ENCODE data around the gene BFSP1. TPM values are rescaled to one million over a fixed set of nuclear protein-coding genes. Genes with fewer than 3 reads are reported as not detected.

Gene BFSP1
- total RNA-seq, 5 donors from 2014 or later (not counting 1 experiment from before 2014, with no cell fraction given) = 0.25 to 0.53 (median 0.30) TPM

- Histone ChIP-seq H3K4me1 (ENCODE audit: control insufficient read depth in 1 of 2, extremely low read depth in 1 of 2, insufficient read depth in 2 of 2, low read length in 2 of 2) (no peaks in the 10 kb centered on the region), H3K36me3 (ENCODE audit: control insufficient read depth in 2 of 2, extremely low read depth in 1 of 2, insufficient read depth in 1 of 2, low read length in 1 of 2) (no peaks in the 10 kb centered on the region), H3K9me3 (no peaks in the 10 kb centered on the region), H3K27ac (ENCODE audit: low read length) (no peak overlapping the region), H3K27me3 (replicated peaks in 1 of 2; ENCODE audit: control insufficient read depth in 2 of 2, extremely low read depth in 1 of 2, insufficient read depth in 2 of 2, low read length in 1 of 2) (peaks cover 5 to 8% of the 10 kb centered on the region in 2 experiments), H3K4me3 (ENCODE audit: control insufficient read depth in 1 of 2, extremely low read depth in 1 of 2, low read length in 1 of 2) (no peak overlapping the region)
- Mint-ChIP-seq H3K27ac (no peak overlapping the region), H3K36me3 (no peaks in the 10 kb centered on the region), H3K27me3 (peaks cover 9 to 12% of the 10 kb centered on the region in 2 donors), H3K9me3 (no peaks in the 10 kb centered on the region), H3K4me1 (no peaks in the 10 kb centered on the region), H3K4me3 (no peak overlapping the region)
- CTCF ChIA-PET = no interaction called here
- DNase-seq = no peak
- POLR2A ChIA-PET = no interaction called here
- ATAC-seq (replicated peaks in 1 of 4) = no peak
- 94% methylated on average over 2 of the region's 2 CpGs for WGBS (ENCODE audit: insufficient coverage)
These were observed 46.2 kb downstream of the BFSP1 start for GRCh38 chr20:17485017-17485416.

DNA sequence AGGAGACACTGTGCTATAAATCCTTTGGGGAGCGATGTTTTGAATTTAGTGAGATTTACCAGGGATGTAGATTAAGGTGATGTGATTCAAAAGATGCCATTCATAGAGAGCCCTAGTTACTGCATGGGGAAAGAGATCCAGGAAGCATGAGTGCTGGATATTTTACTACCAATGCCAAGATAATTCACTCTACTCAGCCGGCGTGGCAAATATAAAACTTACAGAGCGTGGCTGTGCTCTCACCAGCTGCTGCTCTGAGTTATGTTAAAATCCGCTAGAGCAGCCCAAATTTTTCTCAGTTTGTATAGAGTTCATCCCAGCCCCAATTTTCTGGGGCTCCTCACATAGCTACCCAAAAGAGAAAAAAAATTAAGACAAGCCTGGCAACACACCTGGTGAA is 48.6 kb downstream of the BFSP1 start:
- H3K27me3 Mint-ChIP-seq = peaks cover 9 to 10% of the 10 kb centered on the region in 2 donors
- CTCF ChIA-PET = no interaction called here

DNA sequence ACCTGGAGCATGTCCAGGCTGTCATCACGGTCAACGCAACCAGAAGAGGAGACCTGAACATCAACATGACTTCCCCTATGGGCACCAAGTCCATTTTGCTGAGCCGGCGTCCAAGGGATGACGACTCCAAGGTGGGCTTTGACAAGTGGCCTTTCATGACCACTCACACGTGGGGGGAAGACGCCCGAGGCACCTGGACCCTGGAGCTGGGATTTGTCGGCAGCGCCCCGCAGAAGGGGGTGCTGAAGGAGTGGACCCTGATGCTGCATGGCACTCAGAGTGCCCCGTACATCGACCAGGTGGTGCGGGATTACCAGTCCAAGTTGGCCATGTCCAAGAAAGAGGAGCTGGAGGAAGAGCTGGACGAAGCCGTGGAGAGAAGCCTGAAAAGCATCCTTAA is 49.5 kb downstream of the BFSP1 start:
- ChIA-PET CTCF (no interaction called here), POLR2A (no interaction called here)
- Mint-ChIP-seq H3K36me3 (no peaks in the 10 kb centered on the region), H3K27me3 (peaks cover 9 to 13% of the 10 kb centered on the region in 2 donors), H3K9me3 (no peaks in the 10 kb centered on the region), H3K4me1 (no peaks in the 10 kb centered on the region), H3K4me3 (no peak overlapping the region), H3K27ac (no peak overlapping the region)
- Histone ChIP-seq H3K27ac (ENCODE audit: low read length) (no peak overlapping the region), H3K9me3 (no peaks in the 10 kb centered on the region), H3K27me3 (replicated peaks in 1 of 2; ENCODE audit: control insufficient read depth in 2 of 2, extremely low read depth in 1 of 2, insufficient read depth in 2 of 2, low read length in 1 of 2) (peaks cover 5 to 8% of the 10 kb centered on the region in 2 experiments), H3K4me3 (ENCODE audit: control insufficient read depth in 1 of 2, extremely low read depth in 1 of 2, low read length in 1 of 2) (no peak overlapping the region), H3K36me3 (ENCODE audit: control insufficient read depth in 2 of 2, extremely low read depth in 1 of 2, insufficient read depth in 1 of 2, low read length in 1 of 2) (no peaks in the 10 kb centered on the region), H3K4me1 (ENCODE audit: control insufficient read depth in 1 of 2, extremely low read depth in 1 of 2, insufficient read depth in 2 of 2, low read length in 2 of 2) (no peaks in the 10 kb centered on the region)
- DNase-seq (no peak), ATAC-seq (replicated peaks in 1 of 4) (no peak)
- WGBS (ENCODE audit: insufficient coverage) = 94% methylated on average over 16 of the region's 16 CpGs

More for the DNA sequence above, 48.6 kb downstream of the BFSP1 start:
- no peak for DNase-seq
- Mint-ChIP-seq H3K4me3 (no peak overlapping the region), H3K36me3 (no peaks in the 10 kb centered on the region), H3K4me1 (no peaks in the 10 kb centered on the region), H3K9me3 (no peaks in the 10 kb centered on the region), H3K27ac (no peak overlapping the region)
- H3K4me1 ChIP-seq (ENCODE audit: control insufficient read depth in 1 of 2, extremely low read depth in 1 of 2, insufficient read depth in 2 of 2, low read length in 2 of 2) = no peaks in the 10 kb centered on the region
- H3K27ac ChIP-seq (ENCODE audit: low read length) = no peak overlapping the region
- POLR2A ChIA-PET = no interaction called here
- no peaks in the 10 kb centered on the region for H3K9me3 ChIP-seq
- H3K27me3 ChIP-seq (replicated peaks in 1 of 2; ENCODE audit: control insufficient read depth in 2 of 2, extremely low read depth in 1 of 2, insufficient read depth in 2 of 2, low read length in 1 of 2) = peaks cover 5 to 8% of the 10 kb centered on the region in 2 experiments
- no peak for ATAC-seq (replicated peaks in 1 of 4)
- no peak overlapping the region for H3K4me3 ChIP-seq (ENCODE audit: control insufficient read depth in 1 of 2, extremely low read depth in 1 of 2, low read length in 1 of 2)
- no peaks in the 10 kb centered on the region for H3K36me3 ChIP-seq (ENCODE audit: control insufficient read depth in 2 of 2, extremely low read depth in 1 of 2, insufficient read depth in 1 of 2, low read length in 1 of 2)
- WGBS (ENCODE audit: insufficient coverage) = 83% methylated on average over 2 of the region's 5 CpGs

- Mint-ChIP-seq H3K36me3 (no peaks in the 10 kb centered on the region), H3K9me3 (no peaks in the 10 kb centered on the region), H3K4me1 (no peaks in the 10 kb centered on the region), H3K4me3 (no peak overlapping the region), H3K27me3 (peaks cover 9 to 11% of the 10 kb centered on the region in 2 donors), H3K27ac (no peak overlapping the region)
- DNase-seq = no peak
- Histone ChIP-seq H3K9me3 (no peaks in the 10 kb centered on the region), H3K4me3 (ENCODE audit: control insufficient read depth in 1 of 2, extremely low read depth in 1 of 2, low read length in 1 of 2) (no peak overlapping the region), H3K36me3 (ENCODE audit: control insufficient read depth in 2 of 2, extremely low read depth in 1 of 2, insufficient read depth in 1 of 2, low read length in 1 of 2) (no peaks in the 10 kb centered on the region), H3K4me1 (ENCODE audit: control insufficient read depth in 1 of 2, extremely low read depth in 1 of 2, insufficient read depth in 2 of 2, low read length in 2 of 2) (no peaks in the 10 kb centered on the region), H3K27me3 (replicated peaks in 1 of 2; ENCODE audit: control insufficient read depth in 2 of 2, extremely low read depth in 1 of 2, insufficient read depth in 2 of 2, low read length in 1 of 2) (peaks cover 5 to 8% of the 10 kb centered on the region in 2 experiments), H3K27ac (ENCODE audit: low read length) (no peak overlapping the region)
- ChIA-PET CTCF (no interaction called here), POLR2A (no interaction called here)
- 82% methylated on average over 11 of the region's 11 CpGs for WGBS (ENCODE audit: insufficient coverage)
- ATAC-seq (replicated peaks in 1 of 4) = no peak
These were observed 50.5 kb downstream of the BFSP1 start for GRCh38 chr20:17480696-17481095.

DNA sequence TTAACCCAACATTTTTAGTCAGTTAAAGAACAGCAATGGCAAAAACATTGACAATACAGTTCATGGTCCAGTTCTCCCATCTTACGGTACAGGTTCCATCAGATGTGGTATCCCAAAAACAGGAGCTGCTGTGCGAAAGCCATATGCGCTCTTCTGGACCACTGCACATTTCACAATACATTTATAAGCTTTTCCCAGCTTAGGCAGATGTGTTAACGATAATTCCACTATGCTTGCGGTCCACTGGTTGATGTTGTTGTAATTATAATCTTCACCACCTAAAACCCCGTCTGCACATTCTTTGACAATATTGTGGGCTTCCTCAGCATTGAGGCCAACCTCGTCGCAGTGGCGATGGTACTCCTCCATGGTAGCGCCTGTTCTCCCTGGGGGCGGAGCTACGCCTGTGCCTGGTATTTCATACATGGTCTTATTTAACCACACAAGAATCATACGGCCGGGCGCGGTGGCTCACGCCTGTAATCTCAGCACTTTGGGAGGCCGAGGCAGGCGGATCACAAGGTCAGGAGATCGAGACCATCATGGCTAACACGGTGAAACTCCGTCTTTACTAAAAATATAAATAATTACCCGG is 52.0 kb downstream of the BFSP1 start:
- no peak overlapping the region for H3K4me3 ChIP-seq (ENCODE audit: control insufficient read depth in 1 of 2, extremely low read depth in 1 of 2, low read length in 1 of 2)
- Mint-ChIP-seq H3K27ac (no peak overlapping the region), H3K27me3 (peaks cover 9 to 11% of the 10 kb centered on the region in 2 donors), H3K4me3 (no peak overlapping the region), H3K4me1 (no peaks in the 10 kb centered on the region), H3K36me3 (no peaks in the 10 kb centered on the region), H3K9me3 (no peaks in the 10 kb centered on the region)
- no peak for ATAC-seq (replicated peaks in 1 of 4)
- H3K27ac ChIP-seq (ENCODE audit: low read length) = no peak overlapping the region
- peaks cover 5 to 8% of the 10 kb centered on the region in 2 experiments for H3K27me3 ChIP-seq (replicated peaks in 1 of 2; ENCODE audit: control insufficient read depth in 2 of 2, extremely low read depth in 1 of 2, insufficient read depth in 2 of 2, low read length in 1 of 2)
- H3K4me1 ChIP-seq (ENCODE audit: control insufficient read depth in 1 of 2, extremely low read depth in 1 of 2, insufficient read depth in 2 of 2, low read length in 2 of 2) = no peaks in the 10 kb centered on the region
- ChIA-PET POLR2A (no interaction called here), CTCF (interaction anchor here in 1 of 2 donors (0.6 kb wide), 2 partner anchors 147 to 346 kb away, joined by 3 to 11 read pairs; no protein-coding TSS in a partner anchor)
- no peak for DNase-seq
- WGBS (ENCODE audit: insufficient coverage) = 83% methylated on average over 6 of the region's 23 CpGs
- H3K36me3 ChIP-seq (ENCODE audit: control insufficient read depth in 2 of 2, extremely low read depth in 1 of 2, insufficient read depth in 1 of 2, low read length in 1 of 2) = no peaks in the 10 kb centered on the region
- no peaks in the 10 kb centered on the region for H3K9me3 ChIP-seq

DNA sequence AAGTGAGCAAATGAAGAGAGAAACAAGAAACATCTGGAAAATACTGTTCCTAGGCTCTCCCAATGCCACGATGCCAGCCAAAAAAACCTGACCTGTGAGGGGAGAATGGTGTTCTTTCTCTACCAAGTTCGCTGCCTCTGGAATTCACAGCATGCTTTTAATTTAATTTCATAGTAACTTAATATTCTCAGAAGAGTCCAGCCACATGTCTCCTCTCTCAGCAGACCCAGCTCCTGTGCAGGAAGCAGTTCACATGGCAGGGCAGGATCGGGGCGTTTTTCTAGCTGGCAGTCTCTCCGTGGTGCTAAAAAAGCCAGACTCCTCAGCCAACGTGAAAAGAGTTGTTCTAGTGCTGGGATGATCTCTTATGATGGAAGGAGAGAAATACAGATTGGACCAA is 57.5 kb downstream of the BFSP1 start:
- H3K4me1 ChIP-seq (ENCODE audit: control insufficient read depth in 1 of 2, extremely low read depth in 1 of 2, insufficient read depth in 2 of 2, low read length in 2 of 2) = no peaks in the 10 kb centered on the region
- DNase-seq (no peak), ATAC-seq (replicated peaks in 1 of 4) (no peak)
- no peak overlapping the region for H3K27ac ChIP-seq (ENCODE audit: low read length)
- Mint-ChIP-seq H3K27me3 (peaks cover 0 to 4% of the 10 kb centered on the region in 2 donors), H3K27ac (no peak overlapping the region), H3K4me1 (no peaks in the 10 kb centered on the region), H3K36me3 (no peaks in the 10 kb centered on the region), H3K9me3 (no peaks in the 10 kb centered on the region), H3K4me3 (no peak overlapping the region)
- no peaks in the 10 kb centered on the region for H3K36me3 ChIP-seq (ENCODE audit: control insufficient read depth in 2 of 2, extremely low read depth in 1 of 2, insufficient read depth in 1 of 2, low read length in 1 of 2)
- CTCF ChIA-PET = no interaction called here
- no peaks in the 10 kb centered on the region for H3K9me3 ChIP-seq
- H3K4me3 ChIP-seq (ENCODE audit: control insufficient read depth in 1 of 2, extremely low read depth in 1 of 2, low read length in 1 of 2) = no peak overlapping the region
- peaks cover 0 to 4% of the 10 kb centered on the region in 2 experiments for H3K27me3 ChIP-seq (replicated peaks in 1 of 2; ENCODE audit: control insufficient read depth in 2 of 2, extremely low read depth in 1 of 2, insufficient read depth in 2 of 2, low read length in 1 of 2)
- WGBS (ENCODE audit: insufficient coverage) = 73% methylated on average over 5 of the region's 6 CpGs
- POLR2A ChIA-PET = no interaction called here
